Spleen (tissue), 7 donors: ENCODE measurements around the gene TCHP.

Source experiments
- CTCF ChIP-seq, 11 experiments: fragments of 200-600 bp in 7 of 11; fragments of 450-650 bp in 4 of 11; sonication (generic) in 4 of 11; IDR thresholded peaks in 8 of 11; conservative IDR thresholded peaks in 3 of 11; 1 replicate in 7 of 11; 2 replicates in 4 of 11; pipeline versions ENCODE4 v1.4.0 to v1.8.0; 2016 to 2021; ENCODE audit warnings: antibody characterized with exemption in 11 of 11, inconsistent platforms in 4 of 11, mild to moderate bottlenecking in 1 of 11
- POLR2AphosphoS5 ChIP-seq, 3 donors: sonication (generic); formaldehyde crosslinking; IDR thresholded peaks; one replicate each; pipeline ENCODE4 v1.5.1; 2017; ENCODE audit warnings: antibody characterized with exemption in 3 of 3
- donor health status: DM: no; HTN: no; CAD: no; lungs with moderate emphysema.
- donor health status: DM: no; HTN: no; CAD: no.
- donor health status: DM: no; HTN: no; CAD: no.

- TF ChIP-seq CTCF (IDR thresholded peaks at IDR 0.05 in 8 of 11, conservative IDR thresholded peaks at IDR 0.05 in 3 of 11) (no peak), POLR2AphosphoS5 (IDR thresholded peaks at IDR 0.05) (no peak)
Observed at GRCh38 chr12:109949089-109949488, 49.0 kb downstream of the TCHP start.
